NCI-H510A (cell line): ENCODE results near the gene ZSWIM9.

Experiments used
- DNase-seq: peaks from one replicate; lab custom pipeline; 2025; lab: John Stamatoyannopoulos, UW

The ZSWIM9 gene

GRCh38 chr19:48169939-48170803 is at the start of gene ZSWIM9, which contains the start of gene LIG1:
ZSWIM9 (plus strand) TSS chr19:48170680; CDS start chr19:48171803, 1,123 bp downstream.
LIG1 (minus strand) TSS chr19:48170344; CDS start chr19:48165566, 4,778 bp downstream.
- peak; percentile 92 for DNase-seq

GRCh38 chr19:48121066-48121465 is 49.4 kb upstream of the ZSWIM9 start:
- DNase-seq = no peak

- no peak for DNase-seq
Measured at GRCh38 chr19:48121909-48122371, 48.5 kb upstream of the ZSWIM9 start.

GRCh38 chr19:48122421-48122820 is 48.1 kb upstream of the ZSWIM9 start:
- no peak for DNase-seq

GRCh38 chr19:48123907-48124651 is 46.4 kb upstream of the ZSWIM9 start:
- DNase-seq = no peak

DNA sequence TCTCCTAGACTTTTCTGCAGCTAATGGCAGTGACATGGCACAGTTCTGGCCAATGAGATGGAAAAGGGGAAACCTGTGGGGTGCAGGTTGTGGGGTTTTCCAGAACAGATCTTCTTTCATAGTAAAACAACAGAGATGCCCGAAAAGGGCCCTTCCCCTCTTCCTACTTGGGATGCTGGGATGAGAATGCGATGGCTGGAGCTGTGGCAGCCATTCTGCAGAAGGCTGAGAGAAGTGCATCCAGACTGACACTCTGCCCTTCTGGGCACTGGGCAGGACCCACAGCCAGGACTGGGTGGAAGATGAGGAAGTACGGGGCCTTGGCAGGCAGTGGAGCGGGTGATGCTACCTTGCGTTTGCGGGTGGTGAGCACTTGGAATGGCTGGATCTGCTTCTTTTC is 42.9 kb upstream of the ZSWIM9 start:
- no peak for DNase-seq

DNA sequence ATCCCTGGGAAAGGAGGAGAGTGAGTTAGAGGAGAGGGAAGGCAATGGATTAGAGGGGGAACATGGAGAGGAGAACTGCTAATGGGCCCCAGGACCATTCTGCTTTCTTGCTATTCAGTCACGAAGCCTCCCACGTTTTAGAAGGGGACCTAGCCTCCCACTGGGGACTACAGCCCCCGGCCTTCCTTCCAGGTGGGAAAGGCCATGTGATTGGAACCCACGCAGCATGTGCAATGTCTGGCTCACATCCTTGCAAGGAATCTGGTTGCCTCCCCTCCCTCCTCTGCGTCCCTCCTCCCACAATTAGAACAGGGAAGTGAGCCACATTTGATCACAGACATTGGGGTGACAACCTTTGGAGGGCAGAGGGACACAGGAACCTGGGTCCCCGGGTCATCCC is 37.4 kb upstream of the ZSWIM9 start:
- no peak for DNase-seq

DNA sequence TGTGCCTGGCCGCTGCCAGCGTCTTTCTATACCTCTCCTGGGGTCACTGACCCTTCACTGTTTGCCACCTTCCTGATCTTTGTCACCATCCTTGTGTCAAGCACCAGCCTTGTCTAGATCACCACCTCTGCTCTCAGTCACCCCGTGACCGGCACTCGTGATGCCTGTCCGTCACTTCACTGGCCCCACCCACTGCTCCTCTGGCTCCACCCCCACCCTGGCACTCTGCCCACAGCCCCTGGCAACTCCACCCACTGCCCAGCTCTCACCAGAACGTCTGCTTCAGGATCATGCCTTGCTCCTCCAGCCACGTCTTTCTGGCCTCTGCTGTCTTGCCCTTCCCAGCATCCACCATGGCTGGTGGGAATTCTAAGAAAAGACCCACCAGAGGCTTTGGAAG is 35.1 kb upstream of the ZSWIM9 start:
- DNase-seq = no peak

GRCh38 chr19:48136547-48136946 is 33.9 kb upstream of the ZSWIM9 start:
- no peak for DNase-seq

DNA sequence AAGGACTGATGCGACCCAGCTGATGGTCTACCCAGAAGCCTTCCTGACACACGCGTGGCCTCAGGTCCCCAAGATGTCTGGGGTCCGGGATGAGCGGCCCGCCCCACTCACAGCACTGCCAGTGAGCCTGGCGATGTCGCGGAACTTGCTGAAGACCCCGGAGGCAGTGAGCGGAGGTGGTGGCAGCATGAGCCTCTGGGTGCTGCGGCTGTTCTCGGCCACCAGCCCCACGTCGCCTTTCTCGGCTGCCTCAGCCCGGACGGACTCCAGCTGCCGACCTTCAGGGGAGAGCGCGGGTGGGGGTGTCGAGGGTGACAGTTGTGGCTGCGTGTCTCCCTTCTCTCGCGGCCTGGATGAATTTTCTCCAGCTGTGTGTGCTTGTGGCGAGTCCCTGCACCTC is 33.1 kb upstream of the ZSWIM9 start:
- no peak for DNase-seq

GRCh38 chr19:48139053-48139452 is 31.4 kb upstream of the ZSWIM9 start:
- DNase-seq = no peak

GRCh38 chr19:48147597-48148175 is 22.8 kb upstream of the ZSWIM9 start:
- DNase-seq = no peak

GRCh38 chr19:48148576-48148975 is 21.9 kb upstream of the ZSWIM9 start:
- DNase-seq = no peak

GRCh38 chr19:48149430-48149829 is 21.1 kb upstream of the ZSWIM9 start:
- no peak for DNase-seq

GRCh38 chr19:48152551-48152950 is 17.9 kb upstream of the ZSWIM9 start:
- DNase-seq = no peak

- DNase-seq = no peak
Measured at GRCh38 chr19:48154003-48154402, 16.5 kb upstream of the ZSWIM9 start.

DNA sequence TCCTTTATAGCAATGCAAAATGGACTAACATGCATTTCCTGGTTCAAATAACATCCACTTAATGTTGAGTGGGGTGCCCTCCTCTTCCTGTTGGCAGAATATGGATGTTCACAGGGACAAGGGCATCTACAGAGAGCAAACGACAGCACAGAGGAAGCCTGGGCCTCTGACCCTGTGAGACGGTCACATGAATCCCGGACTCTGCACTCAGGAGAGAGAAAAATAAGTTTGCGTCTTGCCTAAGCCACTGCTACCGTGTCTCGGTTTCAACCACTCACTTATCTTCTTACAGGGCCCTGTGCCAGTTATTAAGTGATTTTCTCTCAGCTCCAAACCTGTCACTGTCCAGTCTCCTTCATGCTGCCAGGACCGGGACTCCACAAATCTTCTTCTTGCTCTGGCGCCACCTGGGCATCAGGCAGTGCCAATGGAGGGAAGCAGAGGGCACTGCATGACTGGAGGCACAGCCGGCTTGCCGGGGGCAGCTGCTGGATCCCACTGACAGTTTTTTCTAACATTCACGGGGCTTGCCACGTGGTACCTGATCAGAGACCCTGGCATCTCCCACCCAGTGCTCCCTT is 12.2 kb upstream of the ZSWIM9 start:
- DNase-seq = no peak

GRCh38 chr19:48168689-48169088 is 1.8 kb upstream of the ZSWIM9 start:
- no peak for DNase-seq

GRCh38 chr19:48169578-48169938 is 922 bp upstream of the ZSWIM9 start:
- peak; percentile 74 for DNase-seq

GRCh38 chr19:48170817-48171347 is 402 bp downstream of the ZSWIM9 start:
- no peak for DNase-seq

- no peak for DNase-seq
Measured at GRCh38 chr19:48171710-48172109, 1.2 kb downstream of the ZSWIM9 start.

DNA sequence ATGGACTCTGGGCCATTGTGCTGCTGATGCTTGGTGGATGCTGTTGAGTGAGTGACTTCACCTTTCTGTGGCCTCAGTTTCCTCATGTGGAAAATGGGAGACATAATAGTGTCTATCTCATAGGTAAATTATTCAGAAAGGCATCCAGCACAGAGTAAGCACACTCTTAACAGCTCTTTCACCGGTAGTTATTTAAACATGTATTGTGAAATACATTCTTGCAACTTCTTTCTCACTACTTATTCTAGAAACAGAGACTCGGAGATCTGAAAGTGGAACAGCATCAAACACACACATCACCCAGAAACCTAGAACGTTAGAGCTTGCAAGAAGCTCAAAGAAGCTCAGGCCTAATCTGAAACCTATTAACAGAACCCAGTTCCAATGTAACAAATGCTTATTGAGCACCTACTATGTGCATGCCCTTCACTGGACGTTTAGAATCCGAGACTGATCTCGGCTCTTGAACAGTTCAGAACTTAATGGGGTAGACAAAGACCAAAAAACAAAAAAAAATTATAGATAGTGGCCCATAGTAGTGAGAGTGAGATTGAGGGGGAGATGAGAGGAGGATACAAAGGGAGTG is 4.1 kb downstream of the ZSWIM9 start:
- DNase-seq = no peak
